NK-92 treated with Interleukin-12 subunit alpha and Interleukin-12 subunit beta, amount 100 ng/mL, for 24 hours (cell line): ENCODE measurements around the gene ZNF628.

Experiments
- DNase-seq: peaks from one replicate; lab custom pipeline; 2025; lab: John Stamatoyannopoulos, UW

ZNF628 gene

GRCh38 chr19:55465460-55466240 lies 10.8 kb upstream of the ZNF628 start:
- DNase-seq = no peak

- DNase-seq = no peak
Measured at GRCh38 chr19:55466241-55466614, 10.2 kb upstream of the ZNF628 start.

- peak; percentile 36 for DNase-seq
Measured at GRCh38 chr19:55467236-55468053, 9.0 kb upstream of the ZNF628 start.

- no peak for DNase-seq
Measured at GRCh38 chr19:55468054-55468393, 8.4 kb upstream of the ZNF628 start.

GRCh38 chr19:55471266-55471665 lies 5.2 kb upstream of the ZNF628 start:
- no peak for DNase-seq

GRCh38 chr19:55472463-55472862 lies 4.0 kb upstream of the ZNF628 start:
- no peak for DNase-seq

- no peak for DNase-seq
Measured at GRCh38 chr19:55473225-55474012, 3.0 kb upstream of the ZNF628 start.

GRCh38 chr19:55474269-55475265 lies 1.9 kb upstream of the ZNF628 start:
- no peak for DNase-seq

- DNase-seq = no peak
Measured at GRCh38 chr19:55477905-55478304, 1.5 kb downstream of the ZNF628 start.

GRCh38 chr19:55478364-55478763 lies 1.9 kb downstream of the ZNF628 start:
- no peak for DNase-seq

- no peak for DNase-seq
Measured at GRCh38 chr19:55479045-55479444, 2.6 kb downstream of the ZNF628 start.

- no peak for DNase-seq
Measured at GRCh38 chr19:55479451-55480230, 3.2 kb downstream of the ZNF628 start.

- no peak for DNase-seq
Measured at GRCh38 chr19:55481148-55481793, 4.9 kb downstream of the ZNF628 start.

- no peak for DNase-seq
Measured at GRCh38 chr19:55481794-55482155, 5.4 kb downstream of the ZNF628 start.

- DNase-seq = no peak
Measured at GRCh38 chr19:55482156-55482961, 5.9 kb downstream of the ZNF628 start.

- DNase-seq = no peak
Measured at GRCh38 chr19:55482967-55483705, 6.7 kb downstream of the ZNF628 start.

GRCh38 chr19:55483706-55484592 lies 7.5 kb downstream of the ZNF628 start:
- no peak for DNase-seq
